Measurements from ENCODE around the gene SLC38A2. TPM values are rescaled to one million over a fixed set of nuclear protein-coding genes. Genes with fewer than 3 reads are reported as not detected.

The SLC38A2 gene
- total RNA-seq, 1 donor from 2014 or later: 249 TPM

- no peak for TF ChIP-seq CTCF (IDR thresholded peaks at IDR 0.05; ENCODE audit: unreplicated experiment)
- Mint-ChIP-seq H3K36me3 (ENCODE audit: low read depth, unreplicated experiment) (no peaks in the 10 kb centered on the region), H3K27ac (ENCODE audit: unreplicated experiment) (no peak overlapping the region), H3K27me3 (ENCODE audit: unreplicated experiment) (no peaks in the 10 kb centered on the region), H3K9me3 (ENCODE audit: unreplicated experiment) (no peaks in the 10 kb centered on the region), H3K4me3 (ENCODE audit: unreplicated experiment) (no peak overlapping the region), H3K4me1 (ENCODE audit: unreplicated experiment) (peaks cover 23% of the 10 kb centered on the region)
- DNase-seq (ENCODE audit: low spot score): no peak
Measured at GRCh38 chr12:46407361-46407760, 34.8 kb upstream of the SLC38A2 start.

GRCh38 chr12:46406352-46407027 is 33.9 kb upstream of the SLC38A2 start:
- no peaks in the 10 kb centered on the region for H3K36me3 Mint-ChIP-seq (ENCODE audit: low read depth, unreplicated experiment)
- H3K4me1 Mint-ChIP-seq (ENCODE audit: unreplicated experiment): peaks cover 30% of the 10 kb centered on the region
- H3K27ac Mint-ChIP-seq (ENCODE audit: unreplicated experiment): no peak overlapping the region

GRCh38 chr12:46404733-46405132 is 32.2 kb upstream of the SLC38A2 start:
- DNase-seq (ENCODE audit: low spot score): no peak
- no peak overlapping the region for H3K27ac Mint-ChIP-seq (ENCODE audit: unreplicated experiment)
- H3K36me3 Mint-ChIP-seq (ENCODE audit: low read depth, unreplicated experiment): no peaks in the 10 kb centered on the region
- H3K27me3 Mint-ChIP-seq (ENCODE audit: unreplicated experiment): peaks cover 1% of the 10 kb centered on the region
- H3K4me3 Mint-ChIP-seq (ENCODE audit: unreplicated experiment): no peak overlapping the region
- no peaks in the 10 kb centered on the region for H3K9me3 Mint-ChIP-seq (ENCODE audit: unreplicated experiment)
- no peak for TF ChIP-seq CTCF (IDR thresholded peaks at IDR 0.05; ENCODE audit: unreplicated experiment)
- peaks cover 31% of the 10 kb centered on the region for H3K4me1 Mint-ChIP-seq (ENCODE audit: unreplicated experiment)

More at GRCh38 chr12:46406352-46407027, 33.9 kb upstream of the SLC38A2 start:
- Mint-ChIP-seq H3K27me3 (ENCODE audit: unreplicated experiment) (no peaks in the 10 kb centered on the region), H3K9me3 (ENCODE audit: unreplicated experiment) (no peaks in the 10 kb centered on the region), H3K4me3 (ENCODE audit: unreplicated experiment) (no peak overlapping the region)
- TF ChIP-seq CTCF (IDR thresholded peaks at IDR 0.05; ENCODE audit: unreplicated experiment): no peak
- no peak for DNase-seq (ENCODE audit: low spot score)

GRCh38 chr12:46404225-46404631 is 31.7 kb upstream of the SLC38A2 start:
- DNase-seq (ENCODE audit: low spot score): no peak
- Mint-ChIP-seq H3K4me3 (ENCODE audit: unreplicated experiment) (no peak overlapping the region), H3K27ac (ENCODE audit: unreplicated experiment) (no peak overlapping the region), H3K9me3 (ENCODE audit: unreplicated experiment) (no peaks in the 10 kb centered on the region), H3K4me1 (ENCODE audit: unreplicated experiment) (peaks cover 31% of the 10 kb centered on the region), H3K27me3 (ENCODE audit: unreplicated experiment) (peaks cover 1% of the 10 kb centered on the region), H3K36me3 (ENCODE audit: low read depth, unreplicated experiment) (no peaks in the 10 kb centered on the region)
- TF ChIP-seq CTCF (IDR thresholded peaks at IDR 0.05; ENCODE audit: unreplicated experiment): no peak

GRCh38 chr12:46403719-46404070 is 31.1 kb upstream of the SLC38A2 start:
- no peak for TF ChIP-seq CTCF (IDR thresholded peaks at IDR 0.05; ENCODE audit: unreplicated experiment)
- H3K36me3 Mint-ChIP-seq (ENCODE audit: low read depth, unreplicated experiment): no peaks in the 10 kb centered on the region
- peaks cover 1% of the 10 kb centered on the region for H3K27me3 Mint-ChIP-seq (ENCODE audit: unreplicated experiment)
- H3K9me3 Mint-ChIP-seq (ENCODE audit: unreplicated experiment): no peaks in the 10 kb centered on the region
- DNase-seq (ENCODE audit: low spot score): no peak
- no peak overlapping the region for H3K27ac Mint-ChIP-seq (ENCODE audit: unreplicated experiment)
- no peak overlapping the region for H3K4me3 Mint-ChIP-seq (ENCODE audit: unreplicated experiment)
- H3K4me1 Mint-ChIP-seq (ENCODE audit: unreplicated experiment): peaks cover 31% of the 10 kb centered on the region

Measured in endothelial cell (in vitro differentiated cells).